Suprapubic skin (tissue), 3 donors: ENCODE data around the gene CTBP2.
"Not testable (repeated sequence)": the region's sequence is repeated elsewhere in the genome, so short reads cannot be mapped to it uniquely, and the experiment has no call there.

Source experiments
- EP300 ChIP-seq: sonication (generic); formaldehyde crosslinking; IDR thresholded peaks from one replicate; pipeline ENCODE4 v1.6.1; 2017; ENCODE audit warnings: antibody characterized with exemption
- POLR2A ChIP-seq, 2 donors: fragments of 450-650 bp; IDR thresholded peaks; one replicate each; pipeline ENCODE4 v1.6.1; 2017; ENCODE audit warnings: antibody characterized with exemption in 2 of 2, mild to moderate bottlenecking in 2 of 2, moderate library complexity in 2 of 2
- TF ChIP-seq, protein P1 (sequence below), 2 donors: fragments of 200-600 bp in 1 of 2; fragments of 450-650 bp in 1 of 2; sonication (generic) in 1 of 2; IDR thresholded peaks; one replicate each; pipeline ENCODE4 v1.5.1; 2016 to 2019; ENCODE audit warnings: antibody characterized with exemption in 2 of 2, mild to moderate bottlenecking in 1 of 2, moderate library complexity in 1 of 2

DNA sequence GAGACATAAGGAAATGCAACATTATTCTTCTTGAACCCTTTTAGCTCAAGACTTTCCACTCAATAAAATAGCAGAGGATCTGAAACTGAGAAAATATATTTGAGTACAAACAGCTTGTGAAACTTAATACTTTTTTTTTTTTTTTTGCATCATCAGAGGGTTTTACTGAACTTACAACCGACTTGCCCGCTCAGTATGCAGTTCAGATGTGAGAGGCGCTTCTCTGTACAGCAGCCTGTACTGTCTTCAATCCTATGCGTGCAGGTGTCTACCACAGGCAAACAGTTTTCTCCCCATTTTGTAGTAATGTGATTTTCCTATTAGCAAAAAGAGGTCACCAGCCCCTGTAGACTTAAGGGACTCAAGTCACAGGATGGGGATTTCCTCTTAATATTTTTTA is 171.6 kb downstream of the CTBP2 start:
- TF ChIP-seq, protein P1, sequence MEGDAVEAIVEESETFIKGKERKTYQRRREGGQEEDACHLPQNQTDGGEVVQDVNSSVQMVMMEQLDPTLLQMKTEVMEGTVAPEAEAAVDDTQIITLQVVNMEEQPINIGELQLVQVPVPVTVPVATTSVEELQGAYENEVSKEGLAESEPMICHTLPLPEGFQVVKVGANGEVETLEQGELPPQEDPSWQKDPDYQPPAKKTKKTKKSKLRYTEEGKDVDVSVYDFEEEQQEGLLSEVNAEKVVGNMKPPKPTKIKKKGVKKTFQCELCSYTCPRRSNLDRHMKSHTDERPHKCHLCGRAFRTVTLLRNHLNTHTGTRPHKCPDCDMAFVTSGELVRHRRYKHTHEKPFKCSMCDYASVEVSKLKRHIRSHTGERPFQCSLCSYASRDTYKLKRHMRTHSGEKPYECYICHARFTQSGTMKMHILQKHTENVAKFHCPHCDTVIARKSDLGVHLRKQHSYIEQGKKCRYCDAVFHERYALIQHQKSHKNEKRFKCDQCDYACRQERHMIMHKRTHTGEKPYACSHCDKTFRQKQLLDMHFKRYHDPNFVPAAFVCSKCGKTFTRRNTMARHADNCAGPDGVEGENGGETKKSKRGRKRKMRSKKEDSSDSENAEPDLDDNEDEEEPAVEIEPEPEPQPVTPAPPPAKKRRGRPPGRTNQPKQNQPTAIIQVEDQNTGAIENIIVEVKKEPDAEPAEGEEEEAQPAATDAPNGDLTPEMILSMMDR (IDR thresholded peaks at IDR 0.05) = not testable (repeated sequence)
- TF ChIP-seq POLR2A (IDR thresholded peaks at IDR 0.05); EP300: not testable (repeated sequence)
